Neural cell (in vitro differentiated cells): ENCODE data around the gene SLCO4A1. TPM values are rescaled to one million over a fixed set of nuclear protein-coding genes. Genes with fewer than 3 reads are reported as not detected.

ENCODE experiments used
- H2AFZ ChIP-seq: fragments of 200-600, 300-800 bp; sonication (generic), shearing (Covaris generic); 2 replicates; pipeline ENCODE4 v1.6.0; 2014; ENCODE audit warnings: low read depth, mild to moderate bottlenecking, antibody characterized with exemption, low read length, moderate library complexity
- H3F3A ChIP-seq: fragments of 200-600 bp; shearing (Covaris generic); 2 replicates; pipeline ENCODE4 v1.6.1; 2016; ENCODE audit warnings: mild to moderate bottlenecking, moderate library complexity, mixed read lengths, antibody characterized with exemption, low read length; ENCODE audit not compliant: insufficient read depth, poor library complexity, severe bottlenecking
- H3K27ac ChIP-seq: fragments of 200-600, 300-800 bp; sonication (generic), shearing (Covaris generic); 2 replicates; pipeline ENCODE4 v1.5.1; 2014; ENCODE audit warnings: mild to moderate bottlenecking, low read length, moderate library complexity
- H3K27me3 ChIP-seq: fragments of 300-800, 200-600 bp; sonication (generic), shearing (Covaris generic); 2 replicates; pipeline ENCODE4 v1.6.0; 2014; ENCODE audit warnings: mild to moderate bottlenecking, low read depth, low read length, moderate library complexity; ENCODE audit not compliant: insufficient read depth
- H3K36me3 ChIP-seq: fragments of 300-800, 200-600 bp; sonication (generic), shearing (Covaris generic); 2 replicates; pipeline ENCODE4 v1.5.1; 2014; ENCODE audit warnings: mild to moderate bottlenecking, antibody characterized with exemption, low read length, moderate library complexity; ENCODE audit not compliant: insufficient read depth
- H3K4me2 ChIP-seq: fragments of 300-800, 200-600 bp; sonication (generic), shearing (Covaris generic); 2 replicates; pipeline ENCODE4 v1.6.0; 2014; ENCODE audit warnings: mild to moderate bottlenecking, low read length
- H3K4me3 ChIP-seq: fragments of 300-800, 200-600 bp; sonication (generic), shearing (Covaris generic); 2 replicates; pipeline ENCODE4 v1.5.1; 2014; ENCODE audit warnings: mild to moderate bottlenecking, low read length, moderate library complexity
- H3K79me2 ChIP-seq: fragments of 200-600 bp; shearing (Covaris generic); replicated peaks from 2 replicates; pipeline ENCODE4 v1.6.0; 2014; ENCODE audit warnings: mild to moderate bottlenecking, low read length, moderate library complexity; ENCODE audit not compliant: insufficient read depth
- H3K9ac ChIP-seq: fragments of 300-800, 200-600 bp; sonication (generic), shearing (Covaris generic); 2 replicates; pipeline ENCODE4 v1.6.1; 2016; ENCODE audit warnings: mild to moderate bottlenecking, low read length, mixed read lengths
- H3K9me2 ChIP-seq: fragments of 200-600 bp; shearing (Covaris generic); 2 replicates; pipeline ENCODE4 v1.6.1; 2016; ENCODE audit warnings: mild to moderate bottlenecking, low read length, mixed read lengths; ENCODE audit not compliant: insufficient read depth
- H3K9me3 ChIP-seq: fragments of 200-600, 300-800 bp; sonication (generic), shearing (Covaris generic); 2 replicates; pipeline ENCODE4 v1.6.1; 2016; ENCODE audit warnings: mild to moderate bottlenecking, mixed run types, low read length, moderate library complexity, mixed read lengths
- H4K20me1 ChIP-seq: fragments of 200-600 bp; shearing (Covaris generic); 2 replicates; pipeline ENCODE4 v1.6.1; 2016; ENCODE audit warnings: mild to moderate bottlenecking, mixed run types; ENCODE audit not compliant: insufficient read depth
- EP300 ChIP-seq: fragments of 450-650 bp; conservative IDR thresholded peaks from 2 replicates; pipeline ENCODE4 v1.6.1; 2014; ENCODE audit warnings: antibody characterized with exemption, mild to moderate bottlenecking, moderate library complexity; ENCODE audit not compliant: poor library complexity, severe bottlenecking
- EZH2 ChIP-seq: fragments of 200-600, 300-800 bp; shearing (Covaris generic), sonication (generic); IDR thresholded peaks from 2 replicates; pipeline ENCODE4 v1.6.1; 2014; ENCODE audit warnings: antibody characterized with exemption, low read length, borderline replicate concordance, mild to moderate bottlenecking; ENCODE audit not compliant: insufficient read depth, poor library complexity, severe bottlenecking
- MXI1 ChIP-seq: fragments of 450-650 bp; conservative IDR thresholded peaks from 2 replicates; pipeline ENCODE4 v1.6.1; 2014; ENCODE audit warnings: antibody characterized with exemption, mild to moderate bottlenecking; ENCODE audit not compliant: poor library complexity, severe bottlenecking
- POLR2AphosphoS5 ChIP-seq: IDR thresholded peaks from 2 replicates; pipeline ENCODE4 v1.6.1; 2012
- RAD21 ChIP-seq: fragments of 450-650 bp; conservative IDR thresholded peaks from 2 replicates; pipeline ENCODE4 v1.6.1; 2014; ENCODE audit warnings: antibody characterized with exemption, mild to moderate bottlenecking, moderate library complexity
- SMC3 ChIP-seq: fragments of 450-650 bp; conservative IDR thresholded peaks from 2 replicates; pipeline ENCODE4 v1.6.1; 2014; ENCODE audit warnings: antibody characterized with exemption, mild to moderate bottlenecking, moderate library complexity; ENCODE audit not compliant: poor library complexity
- TAF1 ChIP-seq: IDR thresholded peaks from 2 replicates; pipeline ENCODE4 v1.6.1; 2012; ENCODE audit warnings: low read depth
- polyA plus RNA-seq: library from polyadenylated mRNA; depleted of rRNA; stranded (reverse); fragments of >200 nt; gene quantifications from 2 replicates; pipeline ENCODE4 v1.2.3, GENCODE V29; 2014
- TF ChIP-seq, protein P1 (sequence below): fragments of 450-650 bp; IDR thresholded peaks from 2 replicates; pipeline ENCODE4 v1.5.1; 2014; ENCODE audit warnings: antibody characterized with exemption, mild to moderate bottlenecking, moderate library complexity; ENCODE audit not compliant: poor library complexity, severe bottlenecking
- TF ChIP-seq, protein P2 (sequence below): IDR thresholded peaks from 2 replicates; pipeline ENCODE4 v1.6.1; 2012; ENCODE audit warnings: borderline replicate concordance

The SLCO4A1 gene
- polyA plus RNA-seq, 1 donor from 2014 or later, result 3.5 TPM

GRCh38 chr20:62705627-62706026 lies 63.3 kb downstream of the SLCO4A1 start:
- H3K27ac ChIP-seq, result no peak overlapping the region
- H3K4me2 ChIP-seq, result no peak overlapping the region
- TF ChIP-seq, protein P1, sequence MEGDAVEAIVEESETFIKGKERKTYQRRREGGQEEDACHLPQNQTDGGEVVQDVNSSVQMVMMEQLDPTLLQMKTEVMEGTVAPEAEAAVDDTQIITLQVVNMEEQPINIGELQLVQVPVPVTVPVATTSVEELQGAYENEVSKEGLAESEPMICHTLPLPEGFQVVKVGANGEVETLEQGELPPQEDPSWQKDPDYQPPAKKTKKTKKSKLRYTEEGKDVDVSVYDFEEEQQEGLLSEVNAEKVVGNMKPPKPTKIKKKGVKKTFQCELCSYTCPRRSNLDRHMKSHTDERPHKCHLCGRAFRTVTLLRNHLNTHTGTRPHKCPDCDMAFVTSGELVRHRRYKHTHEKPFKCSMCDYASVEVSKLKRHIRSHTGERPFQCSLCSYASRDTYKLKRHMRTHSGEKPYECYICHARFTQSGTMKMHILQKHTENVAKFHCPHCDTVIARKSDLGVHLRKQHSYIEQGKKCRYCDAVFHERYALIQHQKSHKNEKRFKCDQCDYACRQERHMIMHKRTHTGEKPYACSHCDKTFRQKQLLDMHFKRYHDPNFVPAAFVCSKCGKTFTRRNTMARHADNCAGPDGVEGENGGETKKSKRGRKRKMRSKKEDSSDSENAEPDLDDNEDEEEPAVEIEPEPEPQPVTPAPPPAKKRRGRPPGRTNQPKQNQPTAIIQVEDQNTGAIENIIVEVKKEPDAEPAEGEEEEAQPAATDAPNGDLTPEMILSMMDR, result no peak
- TF ChIP-seq EZH2 (no peak), POLR2AphosphoS5 (no peak), SMC3 (no peak), RAD21 (no peak), TAF1 (no peak), MXI1 (no peak), EP300 (no peak)
- TF ChIP-seq, protein P2, sequence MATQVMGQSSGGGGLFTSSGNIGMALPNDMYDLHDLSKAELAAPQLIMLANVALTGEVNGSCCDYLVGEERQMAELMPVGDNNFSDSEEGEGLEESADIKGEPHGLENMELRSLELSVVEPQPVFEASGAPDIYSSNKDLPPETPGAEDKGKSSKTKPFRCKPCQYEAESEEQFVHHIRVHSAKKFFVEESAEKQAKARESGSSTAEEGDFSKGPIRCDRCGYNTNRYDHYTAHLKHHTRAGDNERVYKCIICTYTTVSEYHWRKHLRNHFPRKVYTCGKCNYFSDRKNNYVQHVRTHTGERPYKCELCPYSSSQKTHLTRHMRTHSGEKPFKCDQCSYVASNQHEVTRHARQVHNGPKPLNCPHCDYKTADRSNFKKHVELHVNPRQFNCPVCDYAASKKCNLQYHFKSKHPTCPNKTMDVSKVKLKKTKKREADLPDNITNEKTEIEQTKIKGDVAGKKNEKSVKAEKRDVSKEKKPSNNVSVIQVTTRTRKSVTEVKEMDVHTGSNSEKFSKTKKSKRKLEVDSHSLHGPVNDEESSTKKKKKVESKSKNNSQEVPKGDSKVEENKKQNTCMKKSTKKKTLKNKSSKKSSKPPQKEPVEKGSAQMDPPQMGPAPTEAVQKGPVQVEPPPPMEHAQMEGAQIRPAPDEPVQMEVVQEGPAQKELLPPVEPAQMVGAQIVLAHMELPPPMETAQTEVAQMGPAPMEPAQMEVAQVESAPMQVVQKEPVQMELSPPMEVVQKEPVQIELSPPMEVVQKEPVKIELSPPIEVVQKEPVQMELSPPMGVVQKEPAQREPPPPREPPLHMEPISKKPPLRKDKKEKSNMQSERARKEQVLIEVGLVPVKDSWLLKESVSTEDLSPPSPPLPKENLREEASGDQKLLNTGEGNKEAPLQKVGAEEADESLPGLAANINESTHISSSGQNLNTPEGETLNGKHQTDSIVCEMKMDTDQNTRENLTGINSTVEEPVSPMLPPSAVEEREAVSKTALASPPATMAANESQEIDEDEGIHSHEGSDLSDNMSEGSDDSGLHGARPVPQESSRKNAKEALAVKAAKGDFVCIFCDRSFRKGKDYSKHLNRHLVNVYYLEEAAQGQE, result no peak
- peaks cover 29% of the 10 kb centered on the region for H3K27me3 ChIP-seq
- no peaks in the 10 kb centered on the region for H3K9me3 ChIP-seq
- H3K36me3 ChIP-seq, result no peaks in the 10 kb centered on the region
- no peaks in the 10 kb centered on the region for H3K79me2 ChIP-seq
- H3K9me2 ChIP-seq, result no peaks in the 10 kb centered on the region
- no peak overlapping the region for H3K9ac ChIP-seq
- no peak overlapping the region for H2AFZ ChIP-seq
- H4K20me1 ChIP-seq, result no peaks in the 10 kb centered on the region
- H3F3A ChIP-seq, result no peaks in the 10 kb centered on the region
- no peak overlapping the region for H3K4me3 ChIP-seq

DNA sequence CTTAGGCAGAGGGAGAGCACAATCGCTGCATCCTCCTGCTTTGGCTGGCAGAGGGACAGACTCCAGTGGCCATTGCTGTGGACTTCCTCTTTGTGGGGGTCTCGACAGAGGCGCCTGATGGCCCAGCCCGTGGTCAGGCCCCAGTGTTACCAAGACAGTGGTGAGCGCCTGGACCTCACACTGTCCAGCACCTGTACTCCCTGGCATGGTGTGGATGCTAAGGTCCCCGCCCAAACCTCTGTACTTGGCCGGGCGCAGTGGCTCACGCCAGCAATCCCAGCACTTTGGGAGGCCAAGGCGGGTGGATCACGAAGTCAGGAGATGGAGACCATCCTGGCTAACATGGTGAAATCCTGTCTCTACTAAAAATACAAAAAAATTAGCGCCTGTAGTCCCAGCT lies 64.0 kb downstream of the SLCO4A1 start:
- Histone ChIP-seq H3F3A (no peaks in the 10 kb centered on the region), H3K4me2 (no peak overlapping the region), H3K27ac (no peak overlapping the region), H3K4me3 (no peak overlapping the region), H3K27me3 (peaks cover 34% of the 10 kb centered on the region), H3K79me2 (no peaks in the 10 kb centered on the region), H2AFZ (no peak overlapping the region), H3K9me2 (no peaks in the 10 kb centered on the region), H3K9ac (no peak overlapping the region), H3K9me3 (no peaks in the 10 kb centered on the region), H4K20me1 (no peaks in the 10 kb centered on the region), H3K36me3 (no peaks in the 10 kb centered on the region)
- TF ChIP-seq EZH2, result no peak
- TF ChIP-seq EP300, result no peak
- TF ChIP-seq TAF1, result no peak
- TF ChIP-seq SMC3, result no peak
- no peak for TF ChIP-seq RAD21
- TF ChIP-seq, protein P2, result no peak
- no peak for TF ChIP-seq POLR2AphosphoS5
- TF ChIP-seq, protein P1, result no peak
